HG02973 (cell line): ENCODE results near the gene UST.
A peak's percentile ranks its signal among the peaks of the same experiment; 100 is the strongest.
"Not testable (repeated sequence)": the region's sequence is repeated elsewhere in the genome, so short reads cannot be mapped to it uniquely, and the experiment has no call there.

Experiments
- ATAC-seq: cut with Tn5 transposase; IDR thresholded peaks from one replicate; pipeline ENCODE4 v1.9.1; 2021; ENCODE audit warnings: moderate library complexity; ENCODE audit not compliant: unreplicated experiment

UST gene

GRCh38 chr6:148831064-148831463 lies 84.2 kb downstream of the UST start:
- ATAC-seq = peak; percentile 56

DNA sequence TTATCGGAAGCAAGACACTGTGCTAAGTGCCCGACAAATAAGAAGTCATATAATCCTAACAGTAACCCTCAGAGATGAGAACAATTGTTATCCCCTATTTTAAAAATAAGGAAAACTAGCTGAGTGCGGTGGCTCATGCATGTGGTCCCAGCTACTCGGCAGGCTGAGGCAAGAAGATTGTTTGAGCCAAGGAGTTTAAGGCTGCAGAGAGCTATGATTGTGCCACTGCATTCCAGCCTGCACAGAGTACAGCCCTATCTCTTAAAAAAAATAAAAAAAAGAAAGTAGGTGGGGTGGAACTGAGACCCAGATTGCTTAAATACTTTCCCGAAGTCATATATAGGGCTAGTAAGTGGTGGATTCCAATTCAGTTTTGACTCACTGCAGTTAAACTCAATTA lies 84.7 kb downstream of the UST start:
- no peak for ATAC-seq

DNA sequence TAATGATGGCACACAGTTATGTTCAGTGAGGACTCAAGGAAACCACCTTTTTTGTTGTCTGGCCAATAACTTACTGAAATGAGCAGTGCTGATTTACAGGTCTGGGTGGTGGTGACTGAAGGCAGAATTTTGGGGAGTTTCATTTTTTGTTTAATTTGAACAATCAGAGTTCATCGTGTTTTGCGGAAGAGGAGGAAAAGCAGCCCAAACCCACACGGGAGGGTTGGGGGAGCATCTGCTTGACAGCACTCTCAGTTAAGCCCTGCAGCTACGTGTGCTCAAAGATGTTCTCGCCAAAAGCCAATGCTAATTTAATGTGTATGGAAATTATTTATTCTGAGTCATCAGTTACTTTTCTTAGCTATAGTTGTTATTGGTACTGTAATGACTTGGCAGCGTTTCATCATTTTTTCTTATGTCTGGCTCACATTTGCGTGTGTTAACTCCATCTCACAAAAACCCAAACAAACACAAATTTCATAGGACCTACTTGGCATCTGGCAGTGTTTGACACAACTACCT lies 89.2 kb downstream of the UST start:
- no peak for ATAC-seq

GRCh38 chr6:148836751-148837150 lies 89.9 kb downstream of the UST start:
- no peak for ATAC-seq

DNA sequence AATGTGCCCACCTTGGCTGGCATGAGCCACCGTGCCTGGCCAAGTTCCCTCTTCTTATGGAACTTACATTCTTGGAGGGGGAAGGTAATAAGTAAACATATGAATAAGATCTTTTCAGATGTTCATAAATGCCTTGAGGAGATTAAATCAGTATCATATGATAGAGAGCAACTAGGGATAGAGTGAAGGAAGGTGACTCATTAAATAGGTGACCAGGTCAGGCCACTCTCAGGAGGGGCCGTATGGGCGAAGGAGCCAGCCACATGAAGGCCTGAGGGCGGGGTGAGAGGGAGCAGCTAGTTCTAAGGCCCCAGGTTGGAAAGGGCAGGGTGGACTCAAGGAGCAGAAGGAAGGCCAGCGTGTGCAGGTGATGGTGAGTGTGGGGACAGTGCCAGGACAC lies 91.1 kb downstream of the UST start:
- ATAC-seq = no peak

GRCh38 chr6:148839044-148839443 lies 92.2 kb downstream of the UST start:
- ATAC-seq = no peak

DNA sequence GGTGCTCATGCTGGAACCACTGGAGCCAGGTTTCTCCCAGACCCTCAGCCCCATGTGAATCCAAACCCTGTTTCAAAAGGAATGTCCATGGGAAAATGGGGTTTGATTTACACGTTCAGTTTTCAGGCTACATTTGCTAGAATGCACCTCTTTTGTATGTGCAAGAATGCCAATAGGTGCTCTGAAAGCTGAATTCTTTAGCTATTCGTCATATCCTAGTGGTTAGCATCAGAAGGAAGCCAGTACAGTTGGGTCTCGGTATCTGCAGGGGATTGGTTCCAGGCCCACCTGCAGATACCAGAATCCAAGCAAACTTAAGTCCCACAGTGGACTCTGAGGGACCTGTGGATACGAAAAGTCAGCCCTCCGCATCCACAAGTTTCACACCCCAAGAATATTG lies 93.4 kb downstream of the UST start:
- ATAC-seq = no peak

DNA sequence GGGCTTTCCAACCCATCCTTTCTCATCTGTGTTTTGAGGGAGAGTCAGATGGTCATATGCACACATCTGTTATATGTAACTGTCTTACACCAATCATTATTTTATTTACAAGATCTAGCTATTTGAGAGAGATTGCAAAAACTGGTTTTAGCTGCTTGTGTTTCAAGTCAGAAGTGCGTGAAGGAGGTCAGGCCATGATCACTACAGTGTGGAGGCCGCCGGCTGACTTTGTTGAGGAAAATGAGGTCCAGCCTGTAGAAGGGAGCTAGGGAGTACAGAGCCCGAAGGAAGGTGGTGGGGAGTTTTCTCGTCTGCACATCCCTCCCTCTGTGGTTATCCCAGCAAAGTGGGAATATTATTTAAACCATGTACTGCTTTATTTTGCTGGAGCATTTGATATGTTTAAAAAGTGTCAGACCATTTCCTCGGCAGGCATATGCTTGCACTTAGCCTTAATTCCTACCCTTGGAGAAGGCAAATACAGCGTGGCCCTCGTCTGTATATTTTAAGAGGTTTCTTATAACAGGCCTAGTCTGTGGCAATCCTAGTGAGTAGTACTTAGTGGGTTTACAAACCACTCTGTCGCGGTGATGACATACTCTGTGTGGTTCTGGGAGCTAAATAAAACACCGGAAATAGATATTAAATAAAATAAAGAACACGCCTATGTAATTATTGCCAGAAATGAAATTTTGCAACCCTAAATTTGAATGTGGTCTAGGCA lies 95.6 kb downstream of the UST start:
- ATAC-seq = no peak

- ATAC-seq = no peak
Measured at GRCh38 chr6:148845464-148845863, 98.6 kb downstream of the UST start.

DNA sequence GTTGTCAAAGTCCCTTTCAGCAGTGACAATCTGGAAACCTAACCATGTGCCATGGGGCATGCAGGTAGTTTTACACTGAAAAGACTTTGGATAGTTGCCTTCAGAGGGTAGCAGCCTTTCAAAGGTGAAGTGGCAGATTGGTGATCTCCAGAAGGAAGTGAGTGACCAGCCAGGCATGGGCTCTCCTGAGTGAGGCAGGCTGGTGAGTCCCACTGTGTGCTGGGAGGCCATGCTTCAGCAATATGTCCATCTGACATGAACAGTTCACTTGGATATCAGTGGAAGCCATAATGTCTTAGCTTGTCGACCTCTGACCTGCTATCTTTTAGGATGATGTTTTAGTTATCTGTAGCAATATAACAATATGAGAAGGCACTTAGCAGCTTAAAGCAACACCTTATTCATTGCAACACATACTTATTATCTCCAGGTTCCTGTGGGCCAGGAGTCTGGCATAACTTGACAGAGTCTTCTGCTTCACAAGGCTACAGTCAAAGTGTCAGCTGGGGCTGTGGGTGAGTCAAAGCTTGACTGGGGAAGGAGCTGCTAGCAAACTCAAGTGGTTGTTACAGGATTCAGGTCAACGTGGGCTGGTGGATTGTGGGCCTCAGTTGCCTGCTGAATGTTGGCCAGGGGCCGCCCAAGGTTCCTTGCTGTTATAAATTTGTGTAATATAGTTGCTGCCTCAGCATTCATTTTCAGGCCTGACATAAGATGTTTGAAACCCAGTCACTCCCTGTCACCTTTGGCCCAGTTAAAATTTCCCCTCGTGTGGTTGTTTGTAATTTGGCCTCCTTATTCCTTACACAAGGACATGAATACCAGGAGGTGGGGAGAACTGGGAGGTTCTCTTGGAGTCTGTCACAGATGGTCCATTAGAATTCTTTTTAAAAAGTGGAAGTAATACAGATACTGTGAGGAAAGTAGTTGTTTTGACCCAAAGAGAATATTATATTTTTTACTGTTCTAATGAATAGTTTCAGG lies 100.2 kb downstream of the UST start:
- no peak for ATAC-seq

DNA sequence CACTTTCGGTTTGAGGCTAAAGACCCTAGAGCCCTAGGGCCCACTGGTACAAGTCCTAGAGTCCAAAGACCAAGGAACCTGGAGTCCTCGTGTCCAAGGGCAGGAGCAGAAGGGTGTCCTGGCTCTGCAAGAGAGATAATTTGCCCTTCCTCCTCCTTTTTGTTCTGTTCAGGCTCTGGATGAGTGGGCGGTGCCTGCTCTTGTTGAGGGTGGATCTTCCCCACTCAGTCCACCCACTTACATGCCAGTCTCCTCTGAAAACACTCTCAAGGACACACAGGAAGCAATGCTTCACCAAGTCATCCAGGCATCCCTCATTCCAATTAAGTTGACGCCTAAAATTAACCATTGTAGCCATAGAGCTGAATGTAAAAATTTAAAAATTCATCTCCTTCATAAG lies 102.1 kb downstream of the UST start:
- no peak for ATAC-seq

- ATAC-seq = not testable (repeated sequence)
Measured at GRCh38 chr6:148849449-148849848, 102.6 kb downstream of the UST start.

GRCh38 chr6:148850964-148851363 lies 104.1 kb downstream of the UST start:
- no peak for ATAC-seq

DNA sequence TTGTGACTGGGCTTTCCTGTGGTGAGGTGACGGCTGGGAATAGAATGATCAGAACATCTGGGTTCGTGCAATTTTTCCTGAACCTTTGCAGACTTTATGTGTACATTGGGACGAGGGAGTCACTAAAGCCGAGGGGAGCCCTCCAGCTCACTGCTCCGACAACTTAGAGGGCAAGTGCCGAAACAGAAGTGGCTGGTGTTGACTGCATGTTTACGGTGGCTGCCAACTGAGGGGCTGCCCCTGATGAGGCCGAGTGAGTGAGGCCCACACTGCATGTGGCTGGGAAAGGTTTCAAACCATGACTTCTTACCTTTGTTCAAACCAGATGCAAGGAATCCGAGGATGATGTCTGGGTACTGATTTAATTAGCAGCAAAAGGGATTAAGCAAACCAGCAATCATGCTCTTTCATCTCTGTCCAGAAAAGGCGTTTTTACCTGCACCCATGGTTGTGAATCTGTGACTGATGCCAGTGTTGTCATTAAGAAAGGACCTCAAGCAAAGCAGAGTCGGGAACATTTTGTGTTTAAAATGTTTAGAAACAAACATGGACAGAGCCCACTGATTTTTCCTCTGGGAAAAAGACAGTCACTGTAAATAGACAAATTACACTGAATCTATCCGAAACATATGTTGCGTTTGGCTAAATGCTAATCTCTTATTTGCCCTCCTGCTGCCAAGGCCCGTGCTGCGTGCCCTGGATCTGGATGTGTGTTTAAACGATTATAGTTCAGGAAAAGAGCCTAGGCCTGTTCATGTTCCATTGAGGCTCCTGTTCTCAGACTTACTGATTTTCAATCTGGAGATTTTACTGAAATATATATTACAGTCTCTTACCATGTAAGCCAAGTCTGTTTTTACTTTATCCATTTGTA lies 105.1 kb downstream of the UST start:
- ATAC-seq = no peak

- no peak for ATAC-seq
Measured at GRCh38 chr6:148852688-148853087, 105.9 kb downstream of the UST start.

GRCh38 chr6:148853113-148853512 lies 106.3 kb downstream of the UST start:
- not testable (repeated sequence) for ATAC-seq

- no peak for ATAC-seq
Measured at GRCh38 chr6:148854096-148854495, 107.3 kb downstream of the UST start.

GRCh38 chr6:148854992-148855391 lies 108.2 kb downstream of the UST start:
- no peak for ATAC-seq

DNA sequence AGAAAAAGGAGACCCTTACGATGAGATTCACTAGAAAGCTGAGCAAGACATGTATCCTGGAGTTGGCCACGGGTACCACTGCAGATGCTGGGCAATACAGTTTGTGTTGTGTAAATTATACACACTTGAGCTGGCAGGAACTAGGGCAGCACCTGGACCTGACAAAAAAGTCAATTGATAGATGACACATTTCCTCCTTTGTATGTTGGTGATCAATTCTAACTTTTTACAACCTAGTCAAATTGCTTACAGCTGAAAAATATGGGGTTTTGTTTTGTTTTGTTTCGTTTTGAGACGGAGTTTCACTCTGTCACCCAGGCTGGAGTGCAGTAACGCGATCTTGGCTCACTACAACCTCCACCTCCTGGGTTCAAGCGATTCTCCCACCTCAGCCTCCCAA lies 108.9 kb downstream of the UST start:
- ATAC-seq = no peak

- no peak for ATAC-seq
Measured at GRCh38 chr6:148857798-148858390, 111.1 kb downstream of the UST start.
